Activated T-helper 1 cell treated with anti-CD3 and anti-CD28 coated beads, Interleukin-2, amount 50 U/mL, for 16 hours (primary cell): ENCODE data around the gene AMN.

Experiments used
- DNase-seq, 2 donors: peaks; one replicate each; pipeline ENCODE4 v3.0.0-alpha.2; 2020; ENCODE audit warnings: low read depth in 1 of 2, low spot score in 1 of 2

The AMN gene

GRCh38 chr14:102898776-102899515, 23.5 kb upstream of the AMN start:
- DNase-seq = no peak

GRCh38 chr14:102899516-102899900, 23.0 kb upstream of the AMN start:
- no peak for DNase-seq

GRCh38 chr14:102900631-102901571, 21.6 kb upstream of the AMN start:
- DNase-seq = no peak

- no peak for DNase-seq
Measured at GRCh38 chr14:102901633-102902032, 20.8 kb upstream of the AMN start.

- no peak for DNase-seq
Measured at GRCh38 chr14:102902086-102902485, 20.4 kb upstream of the AMN start.

- DNase-seq = no peak
Measured at GRCh38 chr14:102902523-102903247, 19.8 kb upstream of the AMN start.

GRCh38 chr14:102903248-102903888, 19.1 kb upstream of the AMN start:
- DNase-seq = no peak

- no peak for DNase-seq
Measured at GRCh38 chr14:102903889-102904512, 18.5 kb upstream of the AMN start.

- DNase-seq = no peak
Measured at GRCh38 chr14:102905116-102906108, 17.1 kb upstream of the AMN start.

GRCh38 chr14:102906616-102907302, 15.7 kb upstream of the AMN start:
- DNase-seq = no peak

GRCh38 chr14:102907303-102907844, 15.1 kb upstream of the AMN start:
- DNase-seq = no peak

GRCh38 chr14:102907980-102908730, 14.3 kb upstream of the AMN start:
- no peak for DNase-seq

GRCh38 chr14:102908766-102909455, 13.6 kb upstream of the AMN start:
- no peak for DNase-seq

- no peak for DNase-seq
Measured at GRCh38 chr14:102909462-102909861, 13.0 kb upstream of the AMN start.

- DNase-seq = no peak
Measured at GRCh38 chr14:102909911-102910310, 12.6 kb upstream of the AMN start.

GRCh38 chr14:102910442-102910841, 12.0 kb upstream of the AMN start:
- DNase-seq = no peak

GRCh38 chr14:102911541-102911951, 10.9 kb upstream of the AMN start:
- DNase-seq = no peak
